PC-9 (cell line): Measurements from ENCODE around the gene NACC2. TPM values are rescaled to one million over a fixed set of nuclear protein-coding genes. Genes with fewer than 3 reads are reported as not detected.

Source experiments
- BruUV-seq: library from RNA; stranded (reverse); fragments of 400-500 nt; replicated peaks from 2 replicates; lab custom pipeline; 2021; lab: Mats Ljungman, UMichigan
- CTCF ChIA-PET: fragments of 300-600 bp; sonication (Branson Sonifier 250); formaldehyde crosslinking; loops from one replicate; lab custom pipeline; 2022; ENCODE audit warnings: antibody characterized with exemption; lab: Charles Lee
- POLR2A ChIA-PET: fragments of 300-600 bp; sonication (Branson Sonifier 250); formaldehyde crosslinking; loops from one replicate; lab custom pipeline; 2022; ENCODE audit warnings: antibody characterized with exemption; ENCODE audit not compliant: unreplicated experiment; lab: Charles Lee
- DNase-seq, 2 experiments: peaks; one replicate each; pipeline versions ENCODE4 v3.0.0 to v3.0.0-alpha.2; 2015 to 2022; ENCODE audit warnings: mixed read lengths in 1 of 2
- H2AFZ ChIP-seq: fragments of 200-600 bp; sonication (generic); 2 replicates; pipeline ENCODE4 v1.8.1; 2017; ENCODE audit warnings: antibody characterized with exemption
- H3F3A ChIP-seq: fragments of 200-600 bp; sonication (generic); 2 replicates; pipeline ENCODE4 v1.8.1; 2017; ENCODE audit warnings: antibody characterized with exemption, mild to moderate bottlenecking, low read depth; ENCODE audit not compliant: insufficient read depth
- H3K27ac ChIP-seq: fragments of 200-600 bp; sonication (generic); 2 replicates; pipeline ENCODE4 v1.6.1; 2016; ENCODE audit warnings: mixed run types
- H3K27me3 ChIP-seq: fragments of 200-600 bp; sonication (generic); 2 replicates; pipeline ENCODE4 v1.6.1; 2016; ENCODE audit warnings: low read depth, mixed run types; ENCODE audit not compliant: insufficient read depth
- H3K36me3 ChIP-seq: fragments of 200-600 bp; sonication (generic); 2 replicates; pipeline ENCODE4 v1.6.1; 2016; ENCODE audit warnings: low read depth, mixed run types
- H3K4me1 ChIP-seq: fragments of 200-600 bp; sonication (generic); replicated peaks from 2 replicates; pipeline ENCODE4 v1.6.1; 2016; ENCODE audit warnings: mixed run types; ENCODE audit not compliant: insufficient read depth
- H3K4me2 ChIP-seq: fragments of 200-600 bp; sonication (generic); 2 replicates; pipeline ENCODE4 v1.6.1; 2017; ENCODE audit warnings: mixed run types
- H3K4me3 ChIP-seq: fragments of 200-600 bp; sonication (generic); 2 replicates; pipeline ENCODE4 v1.6.1; 2016; ENCODE audit warnings: mixed run types
- H3K79me2 ChIP-seq: fragments of 200-600 bp; sonication (generic); 2 replicates; pipeline ENCODE4 v1.6.1; 2017; ENCODE audit warnings: low read depth, mixed run types
- H3K9me2 ChIP-seq: fragments of 200-600 bp; sonication (generic); 2 replicates; pipeline ENCODE4 v1.8.1; 2017; ENCODE audit warnings: mild to moderate bottlenecking; ENCODE audit not compliant: insufficient read depth
- H3K9me3 ChIP-seq: fragments of 200-600 bp; sonication (generic); 2 replicates; pipeline ENCODE4 v1.8.1; 2016; ENCODE audit warnings: low read depth; ENCODE audit not compliant: insufficient read depth
- H4K20me1 ChIP-seq: fragments of 200-600 bp; sonication (generic); 2 replicates; pipeline ENCODE4 v1.8.1; 2017; ENCODE audit not compliant: insufficient read depth
- EZH2 ChIP-seq: fragments of 200-600 bp; sonication (generic); IDR thresholded peaks from 2 replicates; pipeline ENCODE4 v1.8.0; 2017; ENCODE audit warnings: antibody characterized with exemption, low read depth
- intact Hi-C: fragments of 100-400 bp; cut with micrococcal nuclease; formaldehyde crosslinking; loops from one replicate; pipeline ENCODE4 v1.10.0; 2022; ENCODE audit not compliant: unreplicated experiment
- total RNA-seq: library from RNA; stranded (reverse); gene quantifications from 2 replicates; pipeline ENCODE4 v1.2.3, GENCODE V29; 2021
- TF ChIP-seq, protein P1 (sequence below): fragments of 200-600 bp; sonication (generic); conservative IDR thresholded peaks from 2 replicates; pipeline ENCODE4 v1.6.1; 2017; ENCODE audit warnings: mixed run types, antibody characterized with exemption, mild to moderate bottlenecking, moderate library complexity

NACC2 gene
- total RNA-seq, 1 experiment from 2014 or later, result 22.4 TPM

DNA sequence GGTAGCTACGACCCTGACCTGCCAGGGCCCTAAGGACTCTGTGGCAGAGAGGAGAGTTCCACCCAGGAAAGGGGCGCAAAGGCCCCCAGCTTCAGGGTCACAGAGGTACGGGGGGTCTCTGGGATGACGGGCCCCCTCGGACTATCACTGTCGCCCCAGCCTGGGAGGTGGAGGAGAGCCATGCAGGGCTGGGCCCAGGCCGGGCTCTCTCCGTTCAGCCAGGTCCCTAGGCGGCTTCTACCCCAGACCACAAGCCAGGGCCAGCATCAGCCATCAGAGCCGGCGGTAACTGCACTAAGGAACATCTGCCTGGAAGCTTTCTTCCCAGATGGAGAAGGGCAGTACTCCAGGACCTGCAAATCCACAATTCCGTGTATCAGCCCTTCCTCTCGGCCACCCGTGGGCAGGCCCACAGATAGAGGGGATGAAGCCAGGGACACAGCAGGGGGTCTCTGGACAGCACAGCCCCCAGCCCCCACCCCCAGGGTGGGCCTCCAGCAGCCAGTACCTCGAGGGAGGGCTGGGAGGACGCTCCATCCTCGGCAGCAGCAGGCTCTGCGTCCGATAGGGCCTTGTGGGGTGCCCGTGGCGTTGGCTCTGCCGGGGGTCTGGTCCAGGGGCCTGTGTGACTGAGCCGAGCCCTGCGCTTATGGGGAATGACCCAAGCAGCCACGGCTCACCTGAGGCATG is 38.4 kb downstream of the NACC2 start:
- no peak overlapping the region for H3K27ac ChIP-seq
- peaks cover 19% of the 10 kb centered on the region for H3F3A ChIP-seq
- ChIA-PET CTCF (no interaction called here), POLR2A (no interaction called here)
- no peaks in the 10 kb centered on the region for H3K9me2 ChIP-seq
- H3K27me3 ChIP-seq, result no peaks in the 10 kb centered on the region
- H4K20me1 ChIP-seq, result peaks cover 20% of the 10 kb centered on the region
- BruUV-seq, result no TSS peak
- no peak for DNase-seq
- H3K79me2 ChIP-seq, result 0 out of 2 replicates have a peak, but pooled peaks cover 8% of the 10 kb centered on the region
- TF ChIP-seq EZH2, result no peak
- TF ChIP-seq, protein P1, sequence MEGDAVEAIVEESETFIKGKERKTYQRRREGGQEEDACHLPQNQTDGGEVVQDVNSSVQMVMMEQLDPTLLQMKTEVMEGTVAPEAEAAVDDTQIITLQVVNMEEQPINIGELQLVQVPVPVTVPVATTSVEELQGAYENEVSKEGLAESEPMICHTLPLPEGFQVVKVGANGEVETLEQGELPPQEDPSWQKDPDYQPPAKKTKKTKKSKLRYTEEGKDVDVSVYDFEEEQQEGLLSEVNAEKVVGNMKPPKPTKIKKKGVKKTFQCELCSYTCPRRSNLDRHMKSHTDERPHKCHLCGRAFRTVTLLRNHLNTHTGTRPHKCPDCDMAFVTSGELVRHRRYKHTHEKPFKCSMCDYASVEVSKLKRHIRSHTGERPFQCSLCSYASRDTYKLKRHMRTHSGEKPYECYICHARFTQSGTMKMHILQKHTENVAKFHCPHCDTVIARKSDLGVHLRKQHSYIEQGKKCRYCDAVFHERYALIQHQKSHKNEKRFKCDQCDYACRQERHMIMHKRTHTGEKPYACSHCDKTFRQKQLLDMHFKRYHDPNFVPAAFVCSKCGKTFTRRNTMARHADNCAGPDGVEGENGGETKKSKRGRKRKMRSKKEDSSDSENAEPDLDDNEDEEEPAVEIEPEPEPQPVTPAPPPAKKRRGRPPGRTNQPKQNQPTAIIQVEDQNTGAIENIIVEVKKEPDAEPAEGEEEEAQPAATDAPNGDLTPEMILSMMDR, result no peak
- peaks cover 28% of the 10 kb centered on the region for H3K4me1 ChIP-seq
- intact Hi-C loops, result no loop called here
- no peaks in the 10 kb centered on the region for H3K36me3 ChIP-seq
- no peak overlapping the region for H2AFZ ChIP-seq
- H3K4me2 ChIP-seq, result no peak overlapping the region
- H3K4me3 ChIP-seq, result no peak overlapping the region
- no peaks in the 10 kb centered on the region for H3K9me3 ChIP-seq

DNA sequence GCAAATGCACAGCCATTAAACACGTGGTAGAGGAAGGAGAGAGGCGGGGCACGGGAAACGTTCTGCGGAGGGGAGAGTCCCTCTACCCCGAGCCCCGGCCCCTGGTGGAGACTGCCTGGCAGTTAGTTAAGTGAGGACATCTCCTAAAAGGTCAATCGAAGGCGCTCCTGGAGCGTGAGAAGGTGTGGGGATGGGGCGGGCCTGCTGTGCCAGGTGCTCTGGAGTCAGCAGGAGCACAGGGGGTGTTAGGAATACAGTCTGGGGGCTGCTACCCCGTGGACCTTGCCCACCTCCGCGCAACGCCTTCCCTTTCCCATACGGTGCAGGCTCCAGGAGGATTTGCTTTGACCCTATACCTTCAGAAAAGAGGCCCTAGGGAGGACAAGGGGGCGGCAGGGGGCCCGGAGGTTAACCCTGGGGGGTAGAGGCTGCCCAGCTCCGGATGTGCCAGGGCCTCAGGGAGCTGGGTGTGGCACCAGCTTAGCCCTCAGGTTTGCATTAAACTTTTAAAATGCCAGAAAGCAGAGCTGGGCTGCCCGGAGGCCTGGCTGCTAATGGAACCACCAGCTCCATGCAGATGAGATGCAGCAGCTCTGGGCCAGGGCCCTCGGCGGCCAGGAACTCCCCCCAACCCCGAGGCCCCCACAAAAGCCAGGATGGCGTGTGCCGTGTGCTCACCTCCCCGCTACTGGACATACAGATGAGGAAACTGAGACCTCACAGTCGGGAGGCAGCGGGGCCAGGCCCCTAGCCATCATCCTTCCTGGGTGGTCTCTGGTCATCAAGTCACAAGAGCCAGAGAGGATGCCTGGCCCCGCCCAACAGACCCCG is 39.2 kb downstream of the NACC2 start:
- Histone ChIP-seq H3K4me3 (no peak overlapping the region), H3K4me1 (peaks cover 29% of the 10 kb centered on the region), H2AFZ (no peak overlapping the region), H3K27me3 (no peaks in the 10 kb centered on the region), H3K9me2 (no peaks in the 10 kb centered on the region), H3F3A (peaks cover 19% of the 10 kb centered on the region), H4K20me1 (peaks cover 20% of the 10 kb centered on the region), H3K79me2 (0 out of 2 replicates have a peak, but pooled peaks cover 8% of the 10 kb centered on the region), H3K4me2 (no peak overlapping the region), H3K27ac (no peak overlapping the region), H3K9me3 (no peaks in the 10 kb centered on the region), H3K36me3 (no peaks in the 10 kb centered on the region)
- CTCF ChIA-PET, result no interaction called here
- no peak for TF ChIP-seq EZH2
- TF ChIP-seq, protein P1, result no peak
- intact Hi-C loops, result no loop called here
- POLR2A ChIA-PET, result no interaction called here
- BruUV-seq, result no TSS peak
- DNase-seq, result no peak

DNA sequence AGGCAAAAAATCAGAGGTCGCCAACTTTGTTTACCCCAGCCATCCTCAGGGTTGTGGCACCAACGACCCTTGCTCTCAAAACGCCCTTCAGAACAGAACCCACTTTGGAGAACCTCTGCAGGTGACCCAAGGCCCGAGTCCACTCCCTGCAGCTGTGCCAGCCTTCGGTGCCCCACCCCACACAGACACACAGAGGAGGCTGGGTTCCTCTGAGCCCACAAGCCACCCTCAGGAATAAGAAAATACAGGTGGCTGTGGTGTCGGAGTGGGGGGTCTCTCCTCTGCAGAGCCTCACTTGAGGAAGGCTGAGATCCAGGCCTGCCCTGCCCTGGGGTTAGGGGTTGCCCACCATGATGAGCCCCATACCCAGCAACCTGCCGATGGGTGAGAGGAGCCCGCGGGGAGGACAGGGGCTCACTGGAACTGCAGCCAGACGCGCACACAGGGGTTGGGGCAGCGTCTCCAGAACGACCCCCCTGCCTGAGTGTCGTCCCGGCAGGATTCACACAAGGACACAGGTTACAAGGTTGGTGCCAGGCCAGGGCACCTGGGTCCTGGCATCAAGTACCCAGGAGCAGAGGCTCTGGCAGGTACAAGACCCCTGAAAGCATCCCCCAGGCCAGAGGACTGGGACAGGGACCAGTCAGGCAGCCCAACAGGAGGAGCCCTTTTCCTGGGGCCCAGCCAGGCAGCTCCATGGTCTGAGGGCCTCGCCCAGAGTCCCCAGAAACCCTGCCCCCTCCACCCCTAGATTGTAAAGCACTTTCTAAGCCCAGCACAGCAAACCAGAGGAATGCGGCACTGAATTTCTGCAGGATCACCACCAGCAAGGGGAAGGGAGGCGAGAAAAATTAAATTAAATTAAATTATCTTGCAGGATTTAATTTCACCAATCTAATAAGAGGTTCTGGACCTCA is 40.0 kb downstream of the NACC2 start:
- Histone ChIP-seq H3F3A (peaks cover 19% of the 10 kb centered on the region), H4K20me1 (peaks cover 20% of the 10 kb centered on the region), H2AFZ (no peak overlapping the region), H3K9me3 (no peaks in the 10 kb centered on the region), H3K79me2 (0 out of 2 replicates have a peak, but pooled peaks cover 8% of the 10 kb centered on the region), H3K27ac (no peak overlapping the region), H3K9me2 (no peaks in the 10 kb centered on the region), H3K4me3 (no peak overlapping the region), H3K27me3 (no peaks in the 10 kb centered on the region), H3K4me2 (no peak overlapping the region), H3K4me1 (peaks cover 33% of the 10 kb centered on the region), H3K36me3 (no peaks in the 10 kb centered on the region)
- ChIA-PET POLR2A (no interaction called here), CTCF (no interaction called here)
- no TSS peak for BruUV-seq
- intact Hi-C loops, result loop anchor here (5.0 kb wide), 1 partner anchor 62 kb away; the partner anchor contains the start of gene TMEM250
- DNase-seq, result no peak
- TF ChIP-seq, protein P1, result no peak
- no peak for TF ChIP-seq EZH2
